H9 (cell line): ENCODE results near the gene TBX15. TPM values are rescaled to one million over a fixed set of nuclear protein-coding genes. Genes with fewer than 3 reads are reported as not detected.

Experiments
- DNase-seq: peaks from one replicate; pipeline ENCODE4 v3.0.0-alpha.2; 2017
- H2AFZ ChIP-seq: one replicate; pipeline ENCODE4 v1.6.1; 2013; ENCODE audit warnings: mild to moderate bottlenecking, low read length, control low read depth, moderate library complexity
- H2AK5ac ChIP-seq: 2 replicates; pipeline ENCODE4 v1.6.1; 2013; ENCODE audit warnings: low read length, control low read depth, mixed read lengths; ENCODE audit not compliant: insufficient read length
- H2BK120ac ChIP-seq: one replicate; pipeline ENCODE4 v1.6.1; 2013; ENCODE audit warnings: low read depth, mild to moderate bottlenecking, low read length, control low read depth, inconsistent platforms; ENCODE audit not compliant: poor library complexity, severe bottlenecking
- H2BK12ac ChIP-seq: 2 replicates; pipeline ENCODE4 v1.6.1; 2013; ENCODE audit warnings: low read length, control low read depth, mixed read lengths, low read depth; ENCODE audit not compliant: insufficient read length
- H2BK15ac ChIP-seq: 2 replicates; pipeline ENCODE4 v1.6.1; 2013; ENCODE audit warnings: low read depth, low read length, control low read depth
- H2BK20ac ChIP-seq: one replicate; pipeline ENCODE4 v1.6.1; 2013; ENCODE audit warnings: low read depth, mild to moderate bottlenecking, low read length, control low read depth, inconsistent platforms; ENCODE audit not compliant: poor library complexity, severe bottlenecking
- H2BK5ac ChIP-seq: 2 replicates; pipeline ENCODE4 v1.6.1; 2013; ENCODE audit warnings: low read length, control low read depth, mixed read lengths; ENCODE audit not compliant: insufficient read length
- H3K14ac ChIP-seq: 2 replicates; pipeline ENCODE4 v1.6.1; 2013; ENCODE audit warnings: low read length, control low read depth; ENCODE audit not compliant: insufficient read depth
- H3K18ac ChIP-seq: 2 replicates; pipeline ENCODE4 v1.6.1; 2013; ENCODE audit warnings: low read depth, mild to moderate bottlenecking, mixed read lengths, low read length, control low read depth; ENCODE audit not compliant: insufficient read length
- H3K23ac ChIP-seq: 2 replicates; pipeline ENCODE4 v1.6.1; 2013; ENCODE audit warnings: low read length, control low read depth, mixed read lengths, low read depth; ENCODE audit not compliant: insufficient read length
- H3K23me2 ChIP-seq: 2 replicates; pipeline ENCODE4 v1.6.1; 2013; ENCODE audit warnings: low read depth, mild to moderate bottlenecking, mixed read lengths, low read length, control low read depth; ENCODE audit not compliant: insufficient read length, poor library complexity, severe bottlenecking
- H3K27ac ChIP-seq: 2 replicates; pipeline ENCODE4 v1.5.1; 2013; ENCODE audit warnings: low read length, control low read depth, mixed read lengths, low read depth; ENCODE audit not compliant: insufficient read length
- H3K27me3 ChIP-seq: 2 replicates; pipeline ENCODE4 v1.6.1; 2013; ENCODE audit warnings: low read length, control low read depth, inconsistent platforms; ENCODE audit not compliant: insufficient read depth
- H3K4ac ChIP-seq: 2 replicates; pipeline ENCODE4 v1.6.1; 2013; ENCODE audit warnings: low read depth, mild to moderate bottlenecking, control low read depth, inconsistent platforms, low read length, moderate library complexity
- H3K4me1 ChIP-seq: 2 replicates; pipeline ENCODE4 v1.6.1; 2013; ENCODE audit warnings: low read length, control low read depth, inconsistent platforms; ENCODE audit not compliant: insufficient read depth
- H3K4me2 ChIP-seq: 2 replicates; pipeline ENCODE4 v1.6.1; 2013; ENCODE audit warnings: low read length, control low read depth, mixed read lengths; ENCODE audit not compliant: insufficient read length, insufficient read depth
- H3K56ac ChIP-seq: 2 replicates; pipeline ENCODE4 v1.6.1; 2013; ENCODE audit warnings: low read depth, mild to moderate bottlenecking, mixed read lengths, low read length, control low read depth; ENCODE audit not compliant: insufficient read length
- H3K79me1 ChIP-seq: 2 replicates; pipeline ENCODE4 v1.6.1; 2013; ENCODE audit warnings: low read depth, mild to moderate bottlenecking, moderate library complexity, low read length, control low read depth, inconsistent platforms; ENCODE audit not compliant: insufficient read depth, poor library complexity, severe bottlenecking
- H3K79me2 ChIP-seq: 2 replicates; pipeline ENCODE4 v1.6.1; 2013; ENCODE audit warnings: low read length, control low read depth, inconsistent platforms; ENCODE audit not compliant: insufficient read depth
- H3K9ac ChIP-seq: 2 replicates; pipeline ENCODE4 v1.6.1; 2013; ENCODE audit warnings: low read length, control low read depth, mixed read lengths; ENCODE audit not compliant: insufficient read length; ENCODE audit errors: extremely low read depth
- H3K9me3 ChIP-seq: one replicate; pipeline ENCODE4 v1.6.1; 2013; ENCODE audit warnings: low read depth, low read length, inconsistent platforms; ENCODE audit not compliant: control insufficient read depth
- H3T11ph ChIP-seq: one replicate; pipeline ENCODE4 v1.6.1; 2013; ENCODE audit warnings: mild to moderate bottlenecking, low read length, control low read depth, inconsistent platforms
- H4K20me1 ChIP-seq: one replicate; pipeline ENCODE4 v1.6.1; 2013; ENCODE audit not compliant: control insufficient read depth, insufficient read length, insufficient read depth
- H4K5ac ChIP-seq: 2 replicates; pipeline ENCODE4 v1.6.1; 2013; ENCODE audit warnings: low read depth, mild to moderate bottlenecking, mixed read lengths, low read length, control low read depth; ENCODE audit not compliant: insufficient read length
- H4K8ac ChIP-seq: replicated peaks from 2 replicates; pipeline ENCODE4 v1.6.1; 2013; ENCODE audit warnings: low read length, control low read depth, mixed read lengths, low read depth; ENCODE audit not compliant: insufficient read length
- H4K91ac ChIP-seq: 2 replicates; pipeline ENCODE4 v1.6.1; 2013; ENCODE audit warnings: low read depth, mild to moderate bottlenecking, moderate library complexity, mixed read lengths, low read length, control low read depth; ENCODE audit not compliant: insufficient read length
- H3K27ac Mint-ChIP-seq, 3 experiments: 2 replicates in 2 of 3; 3 replicates in 1 of 3; pipeline ENCODE4 v1.8.0; 2020 to 2021; ENCODE audit warnings: mixed read lengths in 3 of 3, mild to moderate bottlenecking in 1 of 3, moderate library complexity in 1 of 3
- H3K27me3 Mint-ChIP-seq: 2 replicates; pipeline ENCODE4 v1.8.0; 2021; ENCODE audit warnings: low read depth, mild to moderate bottlenecking, moderate library complexity, mixed read lengths
- H3K36me3 Mint-ChIP-seq, 3 experiments: 2 replicates in 2 of 3; 3 replicates in 1 of 3; pipeline ENCODE4 v1.8.0; 2020 to 2021; ENCODE audit warnings: low read depth in 3 of 3, mixed read lengths in 3 of 3; ENCODE audit not compliant: insufficient read depth in 1 of 3
- H3K4me1 Mint-ChIP-seq, 2 experiments: 2 replicates each; pipeline ENCODE4 v1.8.0; 2020; ENCODE audit warnings: mixed read lengths in 2 of 2
- H3K4me3 Mint-ChIP-seq, 2 experiments: 2 replicates in 1 of 2; 3 replicates in 1 of 2; pipeline ENCODE4 v1.8.0; 2020 to 2021; ENCODE audit warnings: mild to moderate bottlenecking in 2 of 2, mixed read lengths in 2 of 2, moderate library complexity in 1 of 2
- H3K9me3 Mint-ChIP-seq, 2 experiments: 2 replicates in 1 of 2; 3 replicates in 1 of 2; pipeline ENCODE4 v1.8.0; 2020; ENCODE audit warnings: mild to moderate bottlenecking in 2 of 2, mixed read lengths in 2 of 2, moderate library complexity in 1 of 2
- WGBS: extraction: QIAGEN DNeasy Blood & Tissue Kit; methylation state at CpG from one replicate; pipeline ENCODE4 v1.1.7; 2013; ENCODE audit warnings: missing lambda C conversion rate, low lambda C conversion rate, mixed read lengths; ENCODE audit not compliant: insufficient read length; ENCODE audit errors: extremely low coverage; 5-methylcytosine and 5-hydroxymethylcytosine counted together
- total RNA-seq: library from RNA; stranded (reverse); gene quantifications from 2 replicates; pipeline ENCODE4 v1.2.1, GENCODE V29; 2021
- TF ChIP-seq, protein P1 (sequence below): fragments of 200-600 bp; sonication (generic); conservative IDR thresholded peaks from 3 replicates; pipeline ENCODE4 v1.8.0; 2021; ENCODE audit warnings: antibody characterized with exemption, mild to moderate bottlenecking

TBX15 gene
- total RNA-seq, 1 experiment from 2014 or later, result 0.07 TPM

GRCh38 chr1:118985640-118986554, 2.2 kb downstream of the TBX15 start:
- TF ChIP-seq, protein P1, sequence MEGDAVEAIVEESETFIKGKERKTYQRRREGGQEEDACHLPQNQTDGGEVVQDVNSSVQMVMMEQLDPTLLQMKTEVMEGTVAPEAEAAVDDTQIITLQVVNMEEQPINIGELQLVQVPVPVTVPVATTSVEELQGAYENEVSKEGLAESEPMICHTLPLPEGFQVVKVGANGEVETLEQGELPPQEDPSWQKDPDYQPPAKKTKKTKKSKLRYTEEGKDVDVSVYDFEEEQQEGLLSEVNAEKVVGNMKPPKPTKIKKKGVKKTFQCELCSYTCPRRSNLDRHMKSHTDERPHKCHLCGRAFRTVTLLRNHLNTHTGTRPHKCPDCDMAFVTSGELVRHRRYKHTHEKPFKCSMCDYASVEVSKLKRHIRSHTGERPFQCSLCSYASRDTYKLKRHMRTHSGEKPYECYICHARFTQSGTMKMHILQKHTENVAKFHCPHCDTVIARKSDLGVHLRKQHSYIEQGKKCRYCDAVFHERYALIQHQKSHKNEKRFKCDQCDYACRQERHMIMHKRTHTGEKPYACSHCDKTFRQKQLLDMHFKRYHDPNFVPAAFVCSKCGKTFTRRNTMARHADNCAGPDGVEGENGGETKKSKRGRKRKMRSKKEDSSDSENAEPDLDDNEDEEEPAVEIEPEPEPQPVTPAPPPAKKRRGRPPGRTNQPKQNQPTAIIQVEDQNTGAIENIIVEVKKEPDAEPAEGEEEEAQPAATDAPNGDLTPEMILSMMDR, result no peak
- no peak overlapping the region for H3K56ac ChIP-seq
- no peak overlapping the region for H4K8ac ChIP-seq
- no peak overlapping the region for H3K9ac ChIP-seq
- Mint-ChIP-seq H3K36me3 (no peaks in the 10 kb centered on the region; a peak in 1 of 7 replicates), H3K9me3 (peaks cover 2 to 15% of the 10 kb centered on the region in 2 experiments), H3K4me1 (peaks cover 54 to 71% of the 10 kb centered on the region in 2 experiments), H3K4me3 (peak overlapping the region in 1 of 2 experiments; percentile 85; a peak in 3 of 5 replicates), H3K27me3 (peaks cover 100% of the 10 kb centered on the region), H3K27ac (no peak overlapping the region)
- H4K5ac ChIP-seq, result no peak overlapping the region
- no peak overlapping the region for H3K18ac ChIP-seq
- H2AK5ac ChIP-seq, result no peak overlapping the region
- no peak overlapping the region for H3K23ac ChIP-seq
- H3K27ac ChIP-seq, result no peak overlapping the region
- no peak overlapping the region for H2AFZ ChIP-seq
- H3K4ac ChIP-seq, result no peak overlapping the region
- no peaks in the 10 kb centered on the region for H3K79me1 ChIP-seq
- H3K9me3 ChIP-seq, result no peaks in the 10 kb centered on the region
- DNase-seq, result no peak
- H2BK12ac ChIP-seq, result no peak overlapping the region
- H3K79me2 ChIP-seq, result no peaks in the 10 kb centered on the region
- H3K14ac ChIP-seq, result no peak overlapping the region
- H3K27me3 ChIP-seq, result peaks cover 90% of the 10 kb centered on the region
- H3K4me1 ChIP-seq, result peaks cover 6% of the 10 kb centered on the region
- no peak overlapping the region for H2BK120ac ChIP-seq
- H2BK20ac ChIP-seq, result no peak overlapping the region
- no peak overlapping the region for H3T11ph ChIP-seq
- WGBS, result no CpG with 5 or more reads among the region's 34 CpGs
- H3K4me2 ChIP-seq, result peak overlapping the region; percentile 52
- peaks cover 16% of the 10 kb centered on the region for H3K23me2 ChIP-seq
- no peak overlapping the region for H2BK15ac ChIP-seq
- H4K20me1 ChIP-seq, result no peaks in the 10 kb centered on the region
- H4K91ac ChIP-seq, result no peak overlapping the region
- H2BK5ac ChIP-seq, result no peak overlapping the region
